Measurements from ENCODE around the gene WNT5A.

WNT5A gene

GRCh38 chr3:55471522-55472280 is 15.4 kb downstream of the WNT5A start:
- Histone ChIP-seq H3K27me3 (no peaks in the 10 kb centered on the region; the same call in 1 of the 2 replicates), H3K4me1 (no peaks in the 10 kb centered on the region), H3K4me3 (ENCODE audit: low read depth, low read length) (no peak overlapping the region), H3K36me3 (no peaks in the 10 kb centered on the region), H3K9me3 (no peaks in the 10 kb centered on the region)
- DNase-seq, result no peak
- TF ChIP-seq CTCF (IDR thresholded peaks at IDR 0.05; ENCODE audit: low read depth, low read length), result no peak

- DNase-seq, result no peak
- H3K4me1 ChIP-seq, result no peaks in the 10 kb centered on the region
- no peaks in the 10 kb centered on the region for H3K9me3 ChIP-seq
- no peaks in the 10 kb centered on the region; the same call in 1 of the 2 replicates for H3K27me3 ChIP-seq
- H3K4me3 ChIP-seq (ENCODE audit: low read depth, low read length), result no peak overlapping the region
- no peaks in the 10 kb centered on the region for H3K36me3 ChIP-seq
- TF ChIP-seq CTCF (IDR thresholded peaks at IDR 0.05; ENCODE audit: low read depth, low read length), result no peak
Measured at GRCh38 chr3:55471084-55471483, 16.0 kb downstream of the WNT5A start.

- Histone ChIP-seq H3K9me3 (no peaks in the 10 kb centered on the region), H3K36me3 (no peaks in the 10 kb centered on the region), H3K4me3 (ENCODE audit: low read depth, low read length) (no peak overlapping the region), H3K4me1 (no peaks in the 10 kb centered on the region), H3K27me3 (no peaks in the 10 kb centered on the region; the same call in 1 of the 2 replicates)
- TF ChIP-seq CTCF (IDR thresholded peaks at IDR 0.05; ENCODE audit: low read depth, low read length), result no peak
- DNase-seq, result no peak
Measured at GRCh38 chr3:55469957-55470526, 17.1 kb downstream of the WNT5A start.

DNA sequence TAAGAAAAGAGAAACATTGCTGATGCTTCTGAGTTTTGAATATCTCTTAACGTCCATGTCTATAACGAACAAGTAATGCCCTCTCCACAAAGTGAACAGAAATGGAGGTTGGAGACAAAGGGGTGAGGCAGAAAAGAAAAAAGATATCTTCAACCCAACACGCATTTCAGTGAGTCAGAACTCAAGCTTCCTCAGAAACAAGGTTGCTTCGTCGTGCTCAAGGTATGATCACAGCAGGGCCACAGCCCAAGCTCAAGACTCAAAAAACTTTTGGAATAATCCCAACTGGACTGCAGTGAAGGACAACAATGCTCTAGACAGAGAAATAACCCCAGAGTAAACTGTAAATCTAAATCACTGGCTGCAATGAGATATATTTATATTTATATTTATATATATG is 18.9 kb downstream of the WNT5A start:
- Histone ChIP-seq H3K27me3 (no peaks in the 10 kb centered on the region; the same call in 1 of the 2 replicates), H3K4me3 (ENCODE audit: low read depth, low read length) (no peak overlapping the region), H3K9me3 (no peaks in the 10 kb centered on the region), H3K36me3 (no peaks in the 10 kb centered on the region), H3K4me1 (no peaks in the 10 kb centered on the region)
- no peak for DNase-seq
- no peak for TF ChIP-seq CTCF (IDR thresholded peaks at IDR 0.05; ENCODE audit: low read depth, low read length)

- H3K36me3 ChIP-seq, result no peaks in the 10 kb centered on the region
Measured at GRCh38 chr3:55467099-55467498, 20.0 kb downstream of the WNT5A start.

More at GRCh38 chr3:55467099-55467498, 20.0 kb downstream of the WNT5A start:
- Histone ChIP-seq H3K4me3 (ENCODE audit: low read depth, low read length) (no peak overlapping the region), H3K4me1 (no peaks in the 10 kb centered on the region), H3K27me3 (no peaks in the 10 kb centered on the region; the same call in 1 of the 2 replicates), H3K9me3 (no peaks in the 10 kb centered on the region)
- no peak for DNase-seq
- no peak for TF ChIP-seq CTCF (IDR thresholded peaks at IDR 0.05; ENCODE audit: low read depth, low read length)

Data from BE2C (cell line).